H1 (cell line): ENCODE results near the gene AAGAB. TPM values are rescaled to one million over a fixed set of nuclear protein-coding genes. Genes with fewer than 3 reads are reported as not detected.

ENCODE experiments used
- CTCF ChIA-PET: fragments of 300-600 bp; sonication (Branson Sonifier 250); formaldehyde crosslinking; loops from one replicate; lab custom pipeline; 2021; ENCODE audit not compliant: partially characterized antibody; lab: Charles Lee
- POLR2A ChIA-PET: fragments of 300-600 bp; sonication (Branson Sonifier 250); formaldehyde crosslinking; loops from one replicate; lab custom pipeline; 2021; ENCODE audit warnings: inconsistent platforms; ENCODE audit not compliant: partially characterized antibody; lab: Charles Lee
- DNase-seq, 2 experiments: peaks; one replicate each; pipeline versions ENCODE4 v3.0.0 to v3.0.0-alpha.2; 2010 to 2022; ENCODE audit warnings: low spot score in 2 of 2, low read depth in 1 of 2, mixed read lengths in 1 of 2
- FAIRE-seq: peaks from 2 replicates; lab custom pipeline; 2011; peaks lifted over from hg19 to GRCh38; lab: Jason Lieb, UNC
- H2AFZ ChIP-seq: 2 replicates; pipeline ENCODE4 v1.8.1; 2012; ENCODE audit warnings: low read length, inconsistent platforms
- H2AK5ac ChIP-seq: 2 replicates; pipeline ENCODE4 v1.6.1; 2013; ENCODE audit warnings: low read depth, low read length
- H2BK120ac ChIP-seq: replicated peaks from 2 replicates; pipeline ENCODE3; 2013; ENCODE audit warnings: low read depth, low read length, inconsistent platforms
- H2BK12ac ChIP-seq: 2 replicates; pipeline ENCODE4 v1.6.1; 2013; ENCODE audit warnings: low read depth, low read length
- H2BK15ac ChIP-seq: 2 replicates; pipeline ENCODE4 v1.6.1; 2013; ENCODE audit warnings: low read length
- H2BK20ac ChIP-seq: 2 replicates; pipeline ENCODE4 v1.6.1; 2013; ENCODE audit warnings: low read length
- H2BK5ac ChIP-seq: 2 replicates; pipeline ENCODE4 v1.6.1; 2013; ENCODE audit warnings: low read depth, low read length
- H3K14ac ChIP-seq: 2 replicates; pipeline ENCODE4 v1.6.1; 2013; ENCODE audit warnings: inconsistent platforms; ENCODE audit not compliant: insufficient read length
- H3K18ac ChIP-seq: 2 replicates; pipeline ENCODE4 v1.6.1; 2013; ENCODE audit warnings: low read length; ENCODE audit errors: extremely low read depth
- H3K23ac ChIP-seq: 2 replicates; pipeline ENCODE4 v1.6.1; 2013; ENCODE audit warnings: inconsistent platforms; ENCODE audit not compliant: insufficient read length
- H3K23me2 ChIP-seq: 2 replicates; pipeline ENCODE4 v1.6.1; 2013; ENCODE audit warnings: low read depth, low read length
- H3K27ac ChIP-seq: 2 replicates; pipeline ENCODE4 v1.6.1; 2011; ENCODE audit warnings: low read depth, low read length, inconsistent platforms
- H3K27me3 ChIP-seq, 4 experiments: replicated peaks in 1 of 4; 1 replicate in 1 of 4; 2 replicates in 3 of 4; pipeline versions ENCODE4 v1.6.1 to v1.8.1; 2011 to 2013; ENCODE audit warnings: low read length in 3 of 4, mild to moderate bottlenecking in 3 of 4, inconsistent platforms in 2 of 4, mixed read lengths in 2 of 4, moderate library complexity in 1 of 4; ENCODE audit not compliant: control insufficient read depth in 3 of 4, insufficient read depth in 3 of 4; ENCODE audit errors: extremely low read depth in 1 of 4
- H3K36me3 ChIP-seq, 4 experiments: 2 replicates each; pipeline versions ENCODE4 v1.6.1 to v1.8.1; 2011 to 2013; ENCODE audit warnings: mild to moderate bottlenecking in 4 of 4, low read length in 3 of 4, moderate library complexity in 2 of 4, control low read depth in 1 of 4, inconsistent platforms in 1 of 4; ENCODE audit not compliant: insufficient read depth in 4 of 4, control insufficient read depth in 2 of 4
- H3K4ac ChIP-seq: replicated peaks from 2 replicates; pipeline ENCODE3; 2013; ENCODE audit warnings: low read length, low read depth, mixed read lengths, inconsistent platforms; ENCODE audit not compliant: insufficient read length
- H3K4me1 ChIP-seq, 4 experiments: replicated peaks in 1 of 4; 1 replicate in 1 of 4; 2 replicates in 3 of 4; pipeline versions ENCODE4 v1.6.1 to v1.8.1; 2011 to 2013; ENCODE audit warnings: low read length in 3 of 4, inconsistent platforms in 2 of 4, mixed read lengths in 1 of 4; ENCODE audit not compliant: insufficient read depth in 4 of 4, control insufficient read depth in 3 of 4
- H3K4me2 ChIP-seq, 2 experiments: 2 replicates each; pipeline versions ENCODE4 v1.6.1 to v1.8.1; 2011 to 2013; ENCODE audit warnings: low read depth in 2 of 2, low read length in 2 of 2, control low read depth in 1 of 2, inconsistent platforms in 1 of 2, mild to moderate bottlenecking in 1 of 2; ENCODE audit not compliant: insufficient read depth in 1 of 2
- H3K4me3 ChIP-seq, 4 experiments: fragments of 200-600, 300-600 bp in 1 of 4; sonication (generic), shearing (Covaris generic), sonication (Bioruptor Twin) in 1 of 4; 2 replicates each; pipeline versions ENCODE4 v1.5.1 to v1.8.1; 2011 to 2016; ENCODE audit warnings: low read length in 4 of 4, low read depth in 3 of 4, control low read depth in 2 of 4, inconsistent platforms in 2 of 4, mild to moderate bottlenecking in 2 of 4, mixed read lengths in 1 of 4, moderate library complexity in 1 of 4; ENCODE audit not compliant: insufficient read depth in 2 of 4; ENCODE audit errors: extremely low read depth in 1 of 4
- H3K56ac ChIP-seq: replicated peaks from 2 replicates; pipeline ENCODE3; 2013; ENCODE audit warnings: low read depth, mild to moderate bottlenecking, mixed read lengths, low read length, inconsistent platforms; ENCODE audit not compliant: insufficient read length
- H3K79me1 ChIP-seq: 2 replicates; pipeline ENCODE4 v1.6.1; 2013; ENCODE audit warnings: low read depth, low read length, control low read depth
- H3K79me2 ChIP-seq, 2 experiments: 2 replicates each; pipeline versions ENCODE4 v1.6.1 to v1.8.1; 2012 to 2013; ENCODE audit warnings: low read length in 2 of 2, mild to moderate bottlenecking in 2 of 2, inconsistent platforms in 1 of 2; ENCODE audit not compliant: insufficient read depth in 2 of 2, control insufficient read depth in 1 of 2
- H3K9ac ChIP-seq, 4 experiments: replicated peaks in 1 of 4; 1 replicate in 1 of 4; 2 replicates in 3 of 4; pipeline versions ENCODE4 v1.6.1 to v1.8.1; 2011 to 2013; ENCODE audit warnings: low read depth in 3 of 4, low read length in 3 of 4, control low read depth in 2 of 4, mild to moderate bottlenecking in 2 of 4, moderate library complexity in 2 of 4, inconsistent platforms in 1 of 4; ENCODE audit errors: extremely low read depth in 1 of 4
- H3K9me3 ChIP-seq, 2 experiments: 2 replicates each; pipeline versions ENCODE4 v1.6.1 to v1.8.1; 2012 to 2013; ENCODE audit warnings: mild to moderate bottlenecking in 2 of 2, moderate library complexity in 2 of 2, control low read depth in 1 of 2, inconsistent platforms in 1 of 2, low read depth in 1 of 2, low read length in 1 of 2, mixed read lengths in 1 of 2; ENCODE audit not compliant: insufficient read depth in 2 of 2
- H4K20me1 ChIP-seq, 2 experiments: replicated peaks in 1 of 2; 2 replicates each; pipeline versions ENCODE3 to v1.8.1; 2011 to 2013; ENCODE audit warnings: inconsistent platforms in 2 of 2, low read length in 2 of 2, mild to moderate bottlenecking in 1 of 2; ENCODE audit not compliant: insufficient read depth in 2 of 2, control insufficient read depth in 1 of 2
- H4K5ac ChIP-seq: 2 replicates; pipeline ENCODE4 v1.6.1; 2013; ENCODE audit warnings: low read length, low read depth, mixed read lengths, inconsistent platforms; ENCODE audit not compliant: insufficient read length
- H4K8ac ChIP-seq: 2 replicates; pipeline ENCODE4 v1.8.0; 2013; ENCODE audit warnings: mild to moderate bottlenecking, moderate library complexity, low read length, inconsistent platforms; ENCODE audit not compliant: insufficient read depth; ENCODE audit errors: extremely low read depth
- H4K91ac ChIP-seq: replicated peaks from 2 replicates; pipeline ENCODE3; 2013; ENCODE audit warnings: low read length, mixed read lengths, inconsistent platforms; ENCODE audit not compliant: insufficient read length
- ATF2 ChIP-seq: IDR thresholded peaks from 2 replicates; pipeline ENCODE4 v1.6.1; 2012; ENCODE audit warnings: low read length, inconsistent platforms
- BCL11A ChIP-seq, 2 experiments: IDR thresholded peaks; one replicate each; pipeline ENCODE4 v1.6.1; 2011; ENCODE audit warnings: low read depth in 2 of 2, low read length in 2 of 2, mild to moderate bottlenecking in 2 of 2
- NRF1 ChIP-seq: IDR thresholded peaks from 2 replicates; pipeline ENCODE4 v1.6.1; 2011; ENCODE audit warnings: mild to moderate bottlenecking, low read depth, low read length, improper control_type of control experiment
- POU5F1 ChIP-seq: IDR thresholded peaks from 2 replicates; pipeline ENCODE4 v1.6.1; 2011; ENCODE audit warnings: low read depth, mild to moderate bottlenecking, low read length, moderate library complexity
- SIN3A ChIP-seq, 2 experiments: IDR thresholded peaks in 1 of 2; conservative IDR thresholded peaks in 1 of 2; 2 replicates each; pipeline ENCODE4 v1.6.1; 2011 to 2012; ENCODE audit warnings: low read length in 2 of 2, improper control_type of control experiment in 1 of 2, low read depth in 1 of 2, mild to moderate bottlenecking in 1 of 2
- WGBS, 2 experiments: shearing (Covaris generic) in 1 of 2; methylation state at CpG; one replicate each; pipeline versions ENCODE4 v1.1.6 to v1.1.7; 2013 to 2015; ENCODE audit warnings: low lambda C conversion rate in 2 of 2, mixed read lengths in 2 of 2, inconsistent platforms in 1 of 2, low coverage in 1 of 2, missing lambda C conversion rate in 1 of 2; ENCODE audit not compliant: insufficient replicate concordance in 2 of 2, insufficient coverage in 1 of 2, insufficient read length in 1 of 2; ENCODE audit errors: extremely low coverage in 1 of 2, missing lambda C conversion rate in 1 of 2; 5-methylcytosine and 5-hydroxymethylcytosine counted together
- polyA plus RNA-seq, 7 experiments: library from polyadenylated mRNA; depleted of rRNA in 3 of 7; stranded (reverse) in 5 of 7; unstranded in 2 of 7; fragments of >200 nt in 5 of 7; fragments of 200-250 nt in 2 of 7; gene quantifications; 1 replicate in 5 of 7; 2 replicates in 1 of 7; 4 replicates in 1 of 7; pipeline versions ENCODE4 v1.2.1 to v1.2.3, GENCODE V29; 2011 to 2013; ENCODE audit warnings: missing spikeins in 2 of 7, mixed read lengths in 2 of 7
- total RNA-seq: library from RNA; stranded (reverse); fragmentation: NEBNext Ultra II Directional; extraction: Animal tissue kit (Norgen Biotek cat#: 25700); gene quantifications from 2 replicates; pipeline ENCODE4 v1.2.1, GENCODE V29; 2021
- TF ChIP-seq, protein P1 (sequence below): IDR thresholded peaks from 2 replicates; pipeline ENCODE4 v1.6.1; 2011; ENCODE audit warnings: low read length, improper control_type of control experiment

The AAGAB gene
- total and polyA plus RNA-seq, 2 of the 8 experiments (the other 6 are each of a cell fraction or from before 2014, with no cell fraction given): 20.1 to 45.9 TPM

DNA sequence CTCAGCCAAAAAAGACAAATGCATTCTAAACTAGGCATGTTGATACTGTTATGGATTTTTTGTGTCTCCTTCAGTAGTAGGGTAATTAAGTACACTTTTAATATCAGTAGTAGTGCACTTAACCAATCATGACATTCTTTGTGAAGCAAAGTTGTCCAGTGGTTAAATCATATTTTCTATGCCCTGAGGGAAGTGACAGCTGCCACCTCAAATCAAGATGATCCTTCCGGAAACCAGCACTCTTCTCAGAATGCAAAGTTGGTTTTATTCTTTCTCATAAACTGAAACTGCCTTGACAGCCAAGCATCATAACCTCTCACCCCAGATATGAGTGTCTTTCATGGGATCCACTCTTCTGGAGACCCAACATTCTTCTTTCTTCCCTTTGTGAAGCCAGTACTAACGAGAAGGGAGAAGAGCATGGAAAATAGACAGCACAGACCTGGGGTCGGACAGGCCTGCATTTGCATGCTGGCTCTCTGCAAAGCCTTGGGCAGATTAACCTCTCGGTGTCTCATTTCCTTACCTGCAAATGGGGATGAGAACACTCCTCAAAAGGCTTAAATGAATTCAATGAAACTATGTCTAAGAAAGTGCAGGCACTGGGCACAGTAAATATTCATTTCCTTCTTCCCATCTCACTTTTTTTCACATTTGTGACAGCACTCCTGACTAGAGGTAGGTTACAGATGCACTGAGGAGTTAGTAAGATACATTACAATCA lies 13.2 kb downstream of the AAGAB start:
- Histone ChIP-seq H3K56ac (no peak overlapping the region), H2BK5ac (no peak overlapping the region), H2BK20ac (no peak overlapping the region), H4K20me1 (peaks cover 2 to 4% of the 10 kb centered on the region in 2 experiments), H3K4me1 (peaks cover 0 to 8% (median 3%) of the 10 kb centered on the region in 4 experiments; a peak in 4 of 7 replicates), H3K79me2 (peaks cover 0 to 75% of the 10 kb centered on the region in 2 experiments; a peak in 2 of 4 replicates), H3K27me3 (no peaks in the 10 kb centered on the region), H2AK5ac (no peak overlapping the region), H3K18ac (no peak overlapping the region), H3K14ac (no peak overlapping the region), H3K79me1 (no peaks in the 10 kb centered on the region; the same call in 1 of the 2 replicates), H4K5ac (no peak overlapping the region), H3K9ac (no peak overlapping the region), H3K23me2 (no peaks in the 10 kb centered on the region; the same call in 1 of the 2 replicates), H3K4me2 (no peak overlapping the region), H2AFZ (no peak overlapping the region), H4K8ac (no peak overlapping the region), H2BK12ac (no peak overlapping the region), H3K23ac (no peak overlapping the region), H3K4ac (no peak overlapping the region), H2BK120ac (no peak overlapping the region), H3K4me3 (no peak overlapping the region), H3K9me3 (no peaks in the 10 kb centered on the region), H3K27ac (no peak overlapping the region), H2BK15ac (no peak overlapping the region), H4K91ac (no peak overlapping the region), H3K36me3 (peaks cover 0 to under 1% (median 0%) of the 10 kb centered on the region in 4 experiments; a peak in 1 of 8 replicates)
- ChIA-PET POLR2A (no interaction called here), CTCF (interaction anchor here (0.9 to 2.3 kb wide), 6 partner anchors 41 to 295 kb away, joined by 3 to 15 read pairs (median 3); no protein-coding TSS in a partner anchor)
- DNase-seq: no peak
- FAIRE-seq: no peak
- WGBS, 2 experiments: 70% methylated on average over 4 of the region's 4 CpGs; no CpG with 5 or more reads in 1 of the 2 experiments
- no peak for TF ChIP-seq BCL11A (IDR thresholded peaks at IDR 0.05; ENCODE audit: low read depth in 2 of 2, low read length in 2 of 2)
- no peak for TF ChIP-seq ATF2
- TF ChIP-seq SIN3A (conservative IDR thresholded peaks at IDR 0.05 in 1 of 2, IDR thresholded peaks at IDR 0.05 in 1 of 2; ENCODE audit: low read depth in 1 of 2, low read length in 2 of 2): no peak
- no peak for TF ChIP-seq NRF1
- TF ChIP-seq, protein P1, sequence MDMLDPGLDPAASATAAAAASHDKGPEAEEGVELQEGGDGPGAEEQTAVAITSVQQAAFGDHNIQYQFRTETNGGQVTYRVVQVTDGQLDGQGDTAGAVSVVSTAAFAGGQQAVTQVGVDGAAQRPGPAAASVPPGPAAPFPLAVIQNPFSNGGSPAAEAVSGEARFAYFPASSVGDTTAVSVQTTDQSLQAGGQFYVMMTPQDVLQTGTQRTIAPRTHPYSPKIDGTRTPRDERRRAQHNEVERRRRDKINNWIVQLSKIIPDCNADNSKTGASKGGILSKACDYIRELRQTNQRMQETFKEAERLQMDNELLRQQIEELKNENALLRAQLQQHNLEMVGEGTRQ: no peak
- no peak for TF ChIP-seq POU5F1
